ENCODE measurements around the gene UTS2B. TPM values are rescaled to one million over a fixed set of nuclear protein-coding genes. Genes with fewer than 3 reads are reported as not detected.

UTS2B gene
- total RNA-seq, 2 donors from 2014 or later: 0.39 TPM; not detected in 1

GRCh38 chr3:191342411-191342810, 12.1 kb upstream of the UTS2B start:
- H3K4me3 ChIP-seq: no peak overlapping the region
- TF ChIP-seq CTCF (IDR thresholded peaks at IDR 0.05): no peak
- no peaks in the 10 kb centered on the region for H3K9me3 ChIP-seq
- H3K4me1 ChIP-seq: peaks cover 0 to 82% of the 10 kb centered on the region in 2 donors
- no peak overlapping the region for H3K27ac ChIP-seq
- no peak for DNase-seq (ENCODE audit: low spot score)
- H3K27me3 ChIP-seq: no peaks in the 10 kb centered on the region
- H3K36me3 ChIP-seq: no peaks in the 10 kb centered on the region

GRCh38 chr3:191342006-191342405, 11.7 kb upstream of the UTS2B start:
- Histone ChIP-seq H3K36me3 (no peaks in the 10 kb centered on the region), H3K27me3 (no peaks in the 10 kb centered on the region), H3K9me3 (no peaks in the 10 kb centered on the region), H3K4me1 (peaks cover 0 to 79% of the 10 kb centered on the region in 2 donors), H3K4me3 (no peak overlapping the region), H3K27ac (no peak overlapping the region)
- DNase-seq (ENCODE audit: low spot score): no peak
- no peak for TF ChIP-seq CTCF (IDR thresholded peaks at IDR 0.05)

- TF ChIP-seq CTCF (IDR thresholded peaks at IDR 0.05): no peak
- no peak for DNase-seq (ENCODE audit: low spot score)
- Histone ChIP-seq H3K9me3 (no peaks in the 10 kb centered on the region), H3K4me1 (peaks cover 0 to 75% of the 10 kb centered on the region in 2 donors), H3K27me3 (no peaks in the 10 kb centered on the region), H3K27ac (no peak overlapping the region), H3K36me3 (no peaks in the 10 kb centered on the region), H3K4me3 (no peak overlapping the region)
These were observed 10.6 kb upstream of the UTS2B start for GRCh38 chr3:191340966-191341365.

- no peak for DNase-seq (ENCODE audit: low spot score)
- no peaks in the 10 kb centered on the region for H3K27me3 ChIP-seq
- H3K27ac ChIP-seq: no peak overlapping the region
- no peaks in the 10 kb centered on the region for H3K36me3 ChIP-seq
- no peak for TF ChIP-seq CTCF (IDR thresholded peaks at IDR 0.05)
- H3K4me3 ChIP-seq: no peak overlapping the region
- no peaks in the 10 kb centered on the region for H3K9me3 ChIP-seq
- H3K4me1 ChIP-seq: peaks cover 0 to 80% of the 10 kb centered on the region in 2 donors
These were observed 10.0 kb upstream of the UTS2B start for GRCh38 chr3:191340351-191340750.

GRCh38 chr3:191339316-191339917, 9.1 kb upstream of the UTS2B start:
- Histone ChIP-seq H3K27me3 (no peaks in the 10 kb centered on the region), H3K4me3 (no peak overlapping the region), H3K27ac (no peak overlapping the region), H3K4me1 (peaks cover 0 to 80% of the 10 kb centered on the region in 2 donors), H3K9me3 (no peaks in the 10 kb centered on the region), H3K36me3 (no peaks in the 10 kb centered on the region)
- no peak for DNase-seq (ENCODE audit: low spot score)
- no peak for TF ChIP-seq CTCF (IDR thresholded peaks at IDR 0.05)

- no peak overlapping the region for H3K27ac ChIP-seq
- no peaks in the 10 kb centered on the region for H3K9me3 ChIP-seq
- no peak for DNase-seq (ENCODE audit: low spot score)
- H3K27me3 ChIP-seq: no peaks in the 10 kb centered on the region
- no peak for TF ChIP-seq CTCF (IDR thresholded peaks at IDR 0.05)
- H3K36me3 ChIP-seq: no peaks in the 10 kb centered on the region
- peaks cover 0 to 84% of the 10 kb centered on the region in 2 donors for H3K4me1 ChIP-seq
- no peak overlapping the region for H3K4me3 ChIP-seq
These were observed 7.8 kb upstream of the UTS2B start for GRCh38 chr3:191338177-191338488.
